ENCODE data around the gene JAM3. TPM values are rescaled to one million over a fixed set of nuclear protein-coding genes. Genes with fewer than 3 reads are reported as not detected.

The JAM3 gene
- total RNA-seq, 1 donor = 57.5 TPM

DNA sequence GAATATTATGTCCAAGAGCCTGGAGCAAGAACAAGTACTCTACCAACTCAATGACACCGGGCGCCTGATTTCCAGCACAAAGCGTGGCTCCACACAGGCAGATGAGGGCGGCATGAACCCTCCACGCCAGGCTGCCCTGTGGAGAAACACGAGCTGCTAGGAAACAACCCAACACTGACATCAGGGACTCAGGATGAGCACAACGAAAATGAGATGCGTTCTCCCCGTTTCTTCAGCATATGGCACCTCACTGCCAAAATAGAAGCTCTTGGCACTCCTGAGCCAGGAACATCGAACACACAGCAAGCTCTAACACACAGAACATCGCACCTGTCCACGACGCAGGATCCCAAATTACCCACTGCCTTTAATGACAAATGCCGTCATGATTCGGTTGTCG, 86.6 kb downstream of the JAM3 start:
- no peak overlapping the region for H2AFZ ChIP-seq (ENCODE audit: low read length)
- no peak overlapping the region for H3K4me3 ChIP-seq (ENCODE audit: insufficient read depth, low read length)
- no peaks in the 10 kb centered on the region for H3K9me3 ChIP-seq (ENCODE audit: low read depth, low read length)
- H3K4me2 ChIP-seq (ENCODE audit: insufficient read depth, low read length) = no peak overlapping the region
- no peaks in the 10 kb centered on the region for H3K27me3 ChIP-seq (ENCODE audit: insufficient read depth, low read length)
- H3K36me3 ChIP-seq (ENCODE audit: insufficient read depth, low read length) = peaks cover 42% of the 10 kb centered on the region
- TF ChIP-seq, protein P1, sequence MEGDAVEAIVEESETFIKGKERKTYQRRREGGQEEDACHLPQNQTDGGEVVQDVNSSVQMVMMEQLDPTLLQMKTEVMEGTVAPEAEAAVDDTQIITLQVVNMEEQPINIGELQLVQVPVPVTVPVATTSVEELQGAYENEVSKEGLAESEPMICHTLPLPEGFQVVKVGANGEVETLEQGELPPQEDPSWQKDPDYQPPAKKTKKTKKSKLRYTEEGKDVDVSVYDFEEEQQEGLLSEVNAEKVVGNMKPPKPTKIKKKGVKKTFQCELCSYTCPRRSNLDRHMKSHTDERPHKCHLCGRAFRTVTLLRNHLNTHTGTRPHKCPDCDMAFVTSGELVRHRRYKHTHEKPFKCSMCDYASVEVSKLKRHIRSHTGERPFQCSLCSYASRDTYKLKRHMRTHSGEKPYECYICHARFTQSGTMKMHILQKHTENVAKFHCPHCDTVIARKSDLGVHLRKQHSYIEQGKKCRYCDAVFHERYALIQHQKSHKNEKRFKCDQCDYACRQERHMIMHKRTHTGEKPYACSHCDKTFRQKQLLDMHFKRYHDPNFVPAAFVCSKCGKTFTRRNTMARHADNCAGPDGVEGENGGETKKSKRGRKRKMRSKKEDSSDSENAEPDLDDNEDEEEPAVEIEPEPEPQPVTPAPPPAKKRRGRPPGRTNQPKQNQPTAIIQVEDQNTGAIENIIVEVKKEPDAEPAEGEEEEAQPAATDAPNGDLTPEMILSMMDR (IDR thresholded peaks at IDR 0.05; ENCODE audit: extremely low read depth, low read depth, low read length) = no peak
- no peak overlapping the region for H3K27ac ChIP-seq (ENCODE audit: low read depth, low read length)
- no peaks in the 10 kb centered on the region for H3K4me1 ChIP-seq (ENCODE audit: insufficient read depth, low read length)
- no peaks in the 10 kb centered on the region for H3K79me2 ChIP-seq (ENCODE audit: insufficient read depth, low read length)
- no peak for DNase-seq (ENCODE audit: insufficient read length, low spot score, missing footprints)
- H4K20me1 ChIP-seq (ENCODE audit: insufficient read depth, low read length) = no peaks in the 10 kb centered on the region

DNA sequence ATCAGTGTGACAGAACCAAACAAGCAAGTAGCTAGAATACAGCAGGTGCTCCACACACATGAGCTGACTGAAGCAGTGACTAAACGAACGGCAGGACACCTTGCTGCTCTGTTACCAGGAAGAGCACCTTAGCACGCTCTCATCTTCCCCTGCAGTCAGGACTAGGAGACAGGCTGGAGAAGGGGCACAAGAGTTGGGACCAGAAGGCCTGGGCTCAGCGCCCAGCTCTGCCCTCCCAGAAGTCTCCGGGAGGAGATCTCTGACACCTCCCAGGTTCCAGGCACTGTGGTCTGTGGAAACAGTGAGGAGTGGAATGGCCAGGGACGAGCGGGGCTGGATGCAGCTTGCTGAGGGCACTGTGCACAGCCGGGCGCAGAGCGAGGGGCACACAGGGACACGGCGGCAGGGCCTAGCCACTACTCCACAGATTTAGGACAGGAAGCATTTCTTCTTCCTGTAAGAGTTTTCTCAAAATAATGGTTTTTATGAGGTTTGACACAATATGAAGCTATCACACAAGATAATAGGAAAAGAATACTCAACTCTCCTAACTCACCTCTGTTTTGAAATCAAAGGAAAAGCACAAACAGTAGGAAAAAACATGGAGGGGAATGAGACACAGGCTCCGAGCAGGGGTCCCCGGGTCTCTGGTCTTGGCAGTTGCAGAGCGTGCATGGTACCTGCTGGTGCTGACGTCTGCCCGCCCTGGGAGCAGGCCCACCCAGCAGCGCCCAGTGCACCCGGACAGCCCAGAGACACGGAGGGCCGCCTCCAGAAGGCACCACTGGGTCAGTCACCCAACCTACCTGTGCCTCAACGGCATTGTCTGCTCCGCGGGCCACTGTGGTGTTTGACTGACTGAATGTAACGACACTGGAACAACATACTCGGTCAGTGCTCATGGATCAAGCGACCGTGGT, 87.3 kb downstream of the JAM3 start:
- no peak overlapping the region for H3K27ac ChIP-seq (ENCODE audit: low read depth, low read length)
- no peaks in the 10 kb centered on the region for H3K9me3 ChIP-seq (ENCODE audit: low read depth, low read length)
- no peak overlapping the region for H3K4me3 ChIP-seq (ENCODE audit: insufficient read depth, low read length)
- peaks cover 38% of the 10 kb centered on the region for H3K36me3 ChIP-seq (ENCODE audit: insufficient read depth, low read length)
- no peak for DNase-seq (ENCODE audit: insufficient read length, low spot score, missing footprints)
- H4K20me1 ChIP-seq (ENCODE audit: insufficient read depth, low read length) = no peaks in the 10 kb centered on the region
- H3K27me3 ChIP-seq (ENCODE audit: insufficient read depth, low read length) = no peaks in the 10 kb centered on the region
- no peaks in the 10 kb centered on the region for H3K4me1 ChIP-seq (ENCODE audit: insufficient read depth, low read length)
- no peaks in the 10 kb centered on the region for H3K79me2 ChIP-seq (ENCODE audit: insufficient read depth, low read length)
- no peak overlapping the region for H3K4me2 ChIP-seq (ENCODE audit: insufficient read depth, low read length)
- TF ChIP-seq, protein P1 (IDR thresholded peaks at IDR 0.05; ENCODE audit: extremely low read depth, low read depth, low read length) = no peak
- no peak overlapping the region for H2AFZ ChIP-seq (ENCODE audit: low read length)

DNA sequence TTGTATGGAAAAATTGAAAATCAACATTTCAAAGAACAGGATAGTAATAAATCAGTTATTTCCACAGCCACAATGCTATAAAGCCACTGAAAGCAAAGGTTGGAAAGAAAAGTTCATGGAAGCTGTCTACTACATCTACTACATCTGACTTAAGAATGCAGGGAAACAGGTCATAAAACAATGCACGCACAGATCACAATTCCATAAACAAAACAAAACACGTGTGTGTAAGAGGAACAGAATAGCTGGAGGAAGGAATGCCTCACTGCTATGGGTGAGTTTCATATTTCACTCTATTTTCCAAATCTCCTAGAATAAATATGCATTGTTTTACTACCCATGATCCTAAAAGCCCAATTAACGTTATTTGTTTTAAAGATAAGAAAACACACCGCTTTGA, 88.6 kb downstream of the JAM3 start:
- TF ChIP-seq, protein P1 (IDR thresholded peaks at IDR 0.05; ENCODE audit: extremely low read depth, low read depth, low read length) = no peak
- Histone ChIP-seq H3K79me2 (ENCODE audit: insufficient read depth, low read length) (no peaks in the 10 kb centered on the region), H4K20me1 (ENCODE audit: insufficient read depth, low read length) (no peaks in the 10 kb centered on the region), H3K4me3 (ENCODE audit: insufficient read depth, low read length) (no peak overlapping the region), H2AFZ (ENCODE audit: low read length) (no peak overlapping the region), H3K4me1 (ENCODE audit: insufficient read depth, low read length) (no peaks in the 10 kb centered on the region), H3K9me3 (ENCODE audit: low read depth, low read length) (no peaks in the 10 kb centered on the region), H3K27ac (ENCODE audit: low read depth, low read length) (no peak overlapping the region), H3K4me2 (ENCODE audit: insufficient read depth, low read length) (no peak overlapping the region), H3K36me3 (ENCODE audit: insufficient read depth, low read length) (peaks cover 35% of the 10 kb centered on the region), H3K27me3 (ENCODE audit: insufficient read depth, low read length) (no peaks in the 10 kb centered on the region)
- DNase-seq (ENCODE audit: insufficient read length, low spot score, missing footprints) = no peak

DNA sequence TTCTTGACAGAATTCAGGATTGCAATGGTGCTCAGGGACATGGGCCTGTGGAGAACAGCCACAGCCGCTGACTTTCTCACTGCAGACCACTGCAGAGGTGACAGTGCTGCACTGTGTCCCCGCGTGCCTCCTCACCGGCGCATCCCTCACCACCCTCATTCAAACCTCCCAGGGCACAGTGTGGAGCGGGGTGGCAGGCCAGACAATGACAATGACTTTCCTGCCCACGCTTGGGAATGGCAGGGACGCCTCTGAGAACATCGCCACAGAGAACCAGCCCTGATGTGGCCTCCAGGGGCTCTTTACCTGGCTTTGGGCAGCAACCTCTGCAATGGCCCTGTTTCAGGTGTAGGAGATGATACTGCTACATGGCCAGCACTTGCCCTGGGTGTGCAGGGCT, 89.2 kb downstream of the JAM3 start:
- H2AFZ ChIP-seq (ENCODE audit: low read length) = no peak overlapping the region
- TF ChIP-seq, protein P1 (IDR thresholded peaks at IDR 0.05; ENCODE audit: extremely low read depth, low read depth, low read length) = no peak
- no peaks in the 10 kb centered on the region for H3K4me1 ChIP-seq (ENCODE audit: insufficient read depth, low read length)
- no peaks in the 10 kb centered on the region for H4K20me1 ChIP-seq (ENCODE audit: insufficient read depth, low read length)
- H3K4me3 ChIP-seq (ENCODE audit: insufficient read depth, low read length) = no peak overlapping the region
- no peaks in the 10 kb centered on the region for H3K27me3 ChIP-seq (ENCODE audit: insufficient read depth, low read length)
- H3K36me3 ChIP-seq (ENCODE audit: insufficient read depth, low read length) = peaks cover 30% of the 10 kb centered on the region
- DNase-seq (ENCODE audit: insufficient read length, low spot score, missing footprints) = no peak
- no peak overlapping the region for H3K27ac ChIP-seq (ENCODE audit: low read depth, low read length)
- H3K4me2 ChIP-seq (ENCODE audit: insufficient read depth, low read length) = no peak overlapping the region
- H3K79me2 ChIP-seq (ENCODE audit: insufficient read depth, low read length) = no peaks in the 10 kb centered on the region
- no peaks in the 10 kb centered on the region for H3K9me3 ChIP-seq (ENCODE audit: low read depth, low read length)

Data from osteoblast (primary cell).